GM12878 (cell line): Measurements from ENCODE around the gene GRK2. TPM values are rescaled to one million over a fixed set of nuclear protein-coding genes. Genes with fewer than 3 reads are reported as not detected.

Experiments used
- ATAC-seq: fragments of 200-7000 bp; cut with Tn5 transposase; 3 replicates; pipeline ENCODE4 v1.9.1; 2020; ENCODE audit warnings: mild to moderate bottlenecking, moderate library complexity
- BruUV-seq: library from RNA; stranded (reverse); fragments of 400-500 nt; replicated peaks from 2 replicates; lab custom pipeline; 2021; lab: Mats Ljungman, UMichigan
- CTCF ChIA-PET: fragments of 300-600 bp; sonication (Branson Sonifier 250); formaldehyde crosslinking; extraction: SDS; loops from one replicate; lab custom pipeline; 2021; ENCODE audit warnings: inconsistent platforms; lab: Yijun Ruan, JAX
- POLR2A ChIA-PET: fragments of 350-600 bp; formaldehyde crosslinking; extraction: SDS; loops from one replicate; lab custom pipeline; 2021; ENCODE audit warnings: inconsistent platforms; lab: Charles Lee
- RAD21 ChIA-PET: fragments of 300-600 bp; sonication (Branson Sonifier 250); formaldehyde crosslinking; loops from one replicate; lab custom pipeline; 2023; ENCODE audit warnings: antibody characterized with exemption; ENCODE audit not compliant: unreplicated experiment; lab: Charles Lee
- SMC1A ChIA-PET: fragments of 300-600 bp; sonication (Branson Sonifier 250); formaldehyde crosslinking; loops from one replicate; lab custom pipeline; 2023; ENCODE audit not compliant: unreplicated experiment, uncharacterized antibody; lab: Charles Lee
- DNase-seq: peaks from one replicate; pipeline ENCODE4 v3.0.0-alpha.2; 2011; ENCODE audit warnings: low read depth, low spot score
- FAIRE-seq: peaks from 3 replicates; lab custom pipeline; 2011; peaks lifted over from hg19 to GRCh38; lab: Jason Lieb, UNC
- H2AFZ ChIP-seq: 2 replicates; pipeline ENCODE4 v1.6.0; 2011; ENCODE audit warnings: low read depth, low read length, control low read depth; ENCODE audit not compliant: control insufficient read depth
- H3K27ac ChIP-seq: 2 replicates; pipeline ENCODE4 v1.5.1; 2011; ENCODE audit warnings: control low read depth; ENCODE audit not compliant: control insufficient read depth, insufficient read depth
- H3K27me3 ChIP-seq, 2 experiments: replicated peaks in 1 of 2; 2 replicates each; pipeline versions ENCODE4 v1.6.0 to v1.6.1; 2011; ENCODE audit warnings: low read length in 1 of 2; ENCODE audit not compliant: control insufficient read depth in 2 of 2, insufficient read depth in 2 of 2
- H3K36me3 ChIP-seq, 2 experiments: 2 replicates each; pipeline ENCODE4 v1.5.1; 2011; ENCODE audit warnings: low read length in 1 of 2; ENCODE audit not compliant: control insufficient read depth in 2 of 2, insufficient read depth in 2 of 2
- H3K4me1 ChIP-seq: 2 replicates; pipeline ENCODE4 v1.6.1; 2011; ENCODE audit warnings: mild to moderate bottlenecking, low read length, moderate library complexity, mixed read lengths; ENCODE audit not compliant: control insufficient read depth, insufficient read depth
- H3K4me2 ChIP-seq: 2 replicates; pipeline ENCODE4 v1.6.0; 2011; ENCODE audit warnings: control low read depth; ENCODE audit not compliant: control insufficient read depth, insufficient read depth
- H3K4me3 ChIP-seq: fragments of 200-600 bp; sonication (generic); 2 replicates; pipeline ENCODE4 v1.5.1; 2016
- H3K79me2 ChIP-seq: 2 replicates; pipeline ENCODE4 v1.6.0; 2011; ENCODE audit warnings: low read length; ENCODE audit not compliant: control insufficient read depth, insufficient read depth
- H3K9ac ChIP-seq: 2 replicates; pipeline ENCODE4 v1.8.0; 2011; ENCODE audit warnings: low read length, control low read depth, mixed read lengths; ENCODE audit not compliant: control insufficient read depth, insufficient read depth
- H3K9me3 ChIP-seq: replicated peaks from 3 replicates; pipeline ENCODE4 v1.5.1; 2011; ENCODE audit warnings: mild to moderate bottlenecking, low read length; ENCODE audit not compliant: control insufficient read depth, insufficient read depth
- H4K20me1 ChIP-seq: 2 replicates; pipeline ENCODE4 v1.6.0; 2011; ENCODE audit not compliant: control insufficient read depth, insufficient read depth
- ATF2 ChIP-seq: IDR thresholded peaks from 2 replicates; pipeline ENCODE4 v1.6.1; 2012; ENCODE audit warnings: low read length, inconsistent platforms
- CTCF ChIP-seq, 3 experiments: IDR thresholded peaks in 2 of 3; conservative IDR thresholded peaks in 1 of 3; 2 replicates each; pipeline ENCODE4 v1.5.1; 2011; ENCODE audit warnings: low read depth in 3 of 3, low read length in 3 of 3, mild to moderate bottlenecking in 3 of 3, control low read depth in 2 of 3, moderate library complexity in 2 of 3, inconsistent platforms in 1 of 3, mixed read lengths in 1 of 3; ENCODE audit not compliant: control insufficient read depth in 2 of 3, insufficient read depth in 1 of 3; ENCODE audit errors: extremely low read depth in 1 of 3
- IRF5 ChIP-seq: fragments of 450-650 bp; IDR thresholded peaks from 2 replicates; pipeline ENCODE4 v1.6.1; 2017; ENCODE audit warnings: borderline replicate concordance
- MAX ChIP-seq: IDR thresholded peaks from 2 replicates; pipeline ENCODE4 v1.6.1; 2012; ENCODE audit warnings: low read depth, low read length, improper control_type of control experiment
- NR2C2 ChIP-seq: IDR thresholded peaks from 2 replicates; pipeline ENCODE4 v1.6.1; 2011; ENCODE audit warnings: borderline replicate concordance, low read depth; ENCODE audit not compliant: control insufficient read depth, insufficient read length
- PAX8 ChIP-seq: fragments of 450-650 bp; IDR thresholded peaks from 2 replicates; pipeline ENCODE4 v1.6.1; 2017; ENCODE audit warnings: mild to moderate bottlenecking, moderate library complexity
- SPI1 ChIP-seq: IDR thresholded peaks from 2 replicates; pipeline ENCODE4 v1.6.1; 2011; ENCODE audit warnings: low read depth, mild to moderate bottlenecking, low read length, moderate library complexity, borderline replicate concordance; ENCODE audit not compliant: insufficient read depth
- TBL1XR1 ChIP-seq: IDR thresholded peaks from 2 replicates; pipeline ENCODE4 v1.6.1; 2012; ENCODE audit warnings: low read depth, low read length, improper control_type of control experiment
- TCF3 ChIP-seq: IDR thresholded peaks from 2 replicates; pipeline ENCODE4 v1.6.1; 2012; ENCODE audit warnings: low read depth, mild to moderate bottlenecking, low read length, borderline replicate concordance; ENCODE audit not compliant: insufficient read depth
- ZNF687 ChIP-seq: fragments of 450-650 bp; IDR thresholded peaks from 2 replicates; pipeline ENCODE4 v1.6.1; 2017; ENCODE audit warnings: mild to moderate bottlenecking, moderate library complexity
- ZZZ3 ChIP-seq: IDR thresholded peaks from 2 replicates; pipeline ENCODE4 v1.6.1; 2011; ENCODE audit warnings: low read depth; ENCODE audit not compliant: control insufficient read depth, insufficient read length
- whole genome bisulfite sequencing: methylation state at CpG from one replicate; pipeline ENCODE4 v1.1.6; 2016; ENCODE audit warnings: low lambda C conversion rate; ENCODE audit not compliant: insufficient replicate concordance, insufficient coverage; ENCODE audit errors: missing lambda C conversion rate; 5-methylcytosine and 5-hydroxymethylcytosine counted together
- in situ Hi-C: fragments of 300-500 bp; cut with MboI; formaldehyde crosslinking; loops from 9 replicates; pipeline ENCODE4 v1.14.3; 2018; ENCODE audit warnings: mixed read lengths
- intact Hi-C: fragments of 100-400 bp; cut with micrococcal nuclease; formaldehyde crosslinking; loops from one replicate; pipeline ENCODE4 v1.14.2; 2022; ENCODE audit not compliant: unreplicated experiment
- polyA plus RNA-seq, 11 experiments: library from polyadenylated mRNA; depleted of rRNA in 4 of 11; unstranded in 6 of 11; stranded (reverse) in 5 of 11; fragments of >200 nt; fragmentation: Nextera tagmentation in 4 of 11; fragmentation: Illumina TruSeq in 1 of 11; extraction: Ambion mirVana in 4 of 11; extraction: Trizol in 1 of 11; gene quantifications; 1 replicate in 1 of 11; 2 replicates in 10 of 11; pipeline versions ENCODE4 v1.2.1 to v1.2.3, GENCODE V29; 2011 to 2016; ENCODE audit warnings: inconsistent platforms in 2 of 11, missing spikeins in 2 of 11, low read depth in 1 of 11
- total RNA-seq, 4 experiments: library from RNA; depleted of rRNA in 3 of 4; stranded (reverse); fragments of >200 nt in 3 of 4; fragmentation: Illumina TruSeq in 1 of 4; extraction: Trizol in 1 of 4; gene quantifications; 2 replicates each; pipeline versions ENCODE4 v1.2.1 to v1.2.3, GENCODE V29; 2013 to 2021

GRK2 gene
- total and polyA plus RNA-seq, 10 of the 15 experiments (the other 5 are each of a cell fraction or from before 2014, with no cell fraction given) = 1.0 to 160 (median 66.1) TPM

GRCh38 chr11:67268081-67268961, 2.0 kb downstream of the GRK2 start:
- ChIA-PET SMC1A (interaction anchor here (0.9 to 6.1 kb wide), 8 partner anchors 9 to 114 kb away, joined by 4 to 35 read pairs (median 5); partner anchors contain the start of genes ANKRD13D and POLD4), RAD21 (interaction anchor here (1.0 to 6.6 kb wide), 11 partner anchors 9 to 149 kb away, joined by 3 to 33 read pairs (median 7); partner anchors contain the start of genes ANKRD13D, KDM2A and POLD4), CTCF (interaction anchor here (0.9 to 3.9 kb wide), 12 partner anchors 9 to 155 kb away, joined by 3 to 32 read pairs (median 8); partner anchors contain the start of genes ANKRD13D, KDM2A, POLD4 and RAD9A), POLR2A (interaction anchor here (0.8 to 4.8 kb wide), 11 partner anchors 9 to 191 kb away, joined by 3 to 46 read pairs (median 6); partner anchors contain the start of genes ANKRD13D, CLCF1, POLD4 and PPP1CA)
- Histone ChIP-seq H3K4me3 (peak overlapping the region; percentile 81), H3K27me3 (no peaks in the 10 kb centered on the region), H4K20me1 (no peaks in the 10 kb centered on the region), H3K27ac (peak overlapping the region; percentile 98), H3K9ac (peak overlapping the region; percentile 98), H3K9me3 (no peaks in the 10 kb centered on the region), H3K4me1 (peaks cover 54% of the 10 kb centered on the region), H3K4me2 (peak overlapping the region; percentile 100), H2AFZ (no peak overlapping the region), H3K36me3 (peaks cover 4 to 5% of the 10 kb centered on the region in 2 experiments; a peak in 3 of 4 replicates), H3K79me2 (peaks cover 72% of the 10 kb centered on the region)
- peak; percentile 66 for ATAC-seq
- 1% methylated on average over 21 of the region's 21 CpGs for WGBS
- peak; percentile 78 for DNase-seq
- in situ Hi-C loops = no loop called here
- TSS peak; percentile 51 for BruUV-seq
- FAIRE-seq = peak; percentile 93
- intact Hi-C loops = loop anchor here (1.0 to 10.0 kb wide), 4 partner anchors 9 to 216 kb away; partner anchors contain the start of gene AIP
- TF ChIP-seq PAX8 (no peak), NR2C2 (no peak), SPI1 (peak; percentile 75), IRF5 (no peak), CTCF (IDR thresholded peaks at IDR 0.05 in 2 of 3, conservative IDR thresholded peaks at IDR 0.05 in 1 of 3; ENCODE audit: control insufficient read depth in 2 of 3, extremely low read depth in 1 of 3, insufficient read depth in 1 of 3, low read depth in 3 of 3, low read length in 3 of 3) (no peak), ZZZ3 (no peak), ATF2 (no peak), MAX (peak; percentile 76), ZNF687 (peak; percentile 70), TCF3 (peak; percentile 80; the same call in 1 of the 2 replicates), TBL1XR1 (peak; percentile 85)
